HEK293 (cell line): ENCODE data around the gene SCYGR4.

Source experiments
- CTCF ChIA-PET: fragments of 350-600 bp; formaldehyde crosslinking; extraction: SDS; loops from one replicate; lab custom pipeline; 2021; ENCODE audit warnings: antibody characterized with exemption; lab: Yijun Ruan, JAX
- POLR2A ChIA-PET: fragments of 300-600 bp; formaldehyde crosslinking; extraction: SDS; loops from one replicate; lab custom pipeline; 2020; ENCODE audit warnings: antibody characterized with exemption, inconsistent platforms; lab: Yijun Ruan, JAX
- H3K27ac ChIP-seq: fragments of 200-500 bp; sonication (Bioruptor generic); 2 replicates; pipeline ENCODE4 v1.5.1; 2014; ENCODE audit warnings: low read depth, low read length, control low read depth, inconsistent platforms; ENCODE audit errors: extremely low read depth
- H3K36me3 ChIP-seq, 2 experiments: fragments of 200-500 bp in 1 of 2; sonication (Bioruptor generic) in 1 of 2; 1 replicate in 1 of 2; 2 replicates in 1 of 2; pipeline ENCODE4 v1.5.1; 2014 to 2017; ENCODE audit warnings: inconsistent platforms in 2 of 2, low read length in 2 of 2; ENCODE audit not compliant: control insufficient read depth in 2 of 2, insufficient read depth in 1 of 2
- H3K4me1 ChIP-seq: fragments of 200-500 bp; sonication (Bioruptor generic); 2 replicates; pipeline ENCODE4 v1.5.1; 2014; ENCODE audit warnings: mild to moderate bottlenecking, low read length, inconsistent platforms; ENCODE audit not compliant: control insufficient read depth, insufficient read depth
- H3K4me3 ChIP-seq: 2 replicates; pipeline ENCODE4 v1.5.1; 2011; ENCODE audit warnings: low read depth, mild to moderate bottlenecking, control low read depth, low read length, moderate library complexity
- H3K9me3 ChIP-seq: fragments of 200-500 bp; sonication (Bioruptor generic); 2 replicates; pipeline ENCODE4 v1.5.1; 2014; ENCODE audit warnings: low read depth, low read length, inconsistent platforms; ENCODE audit not compliant: control insufficient read depth, insufficient read depth
- GLI4 ChIP-seq: fragments of 450-650 bp; formaldehyde crosslinking; IDR thresholded peaks from 2 replicates; pipeline ENCODE4 v1.5.1; 2016; ENCODE audit warnings: missing biosample characterization, missing genetic modification characterization
- SP2 ChIP-seq: fragments of 450-650 bp; formaldehyde crosslinking; IDR thresholded peaks from 2 replicates; pipeline ENCODE4 v1.5.1; 2016; ENCODE audit warnings: missing biosample characterization, missing genetic modification characterization
- ZBTB11 ChIP-seq: fragments of 450-650 bp; formaldehyde crosslinking; conservative IDR thresholded peaks from 2 replicates; pipeline ENCODE4 v1.5.1; 2016; ENCODE audit warnings: low read depth, missing biosample characterization, missing genetic modification characterization
- ZNF121 ChIP-seq: fragments of 450-650 bp; formaldehyde crosslinking; IDR thresholded peaks from 2 replicates; pipeline ENCODE4 v1.5.1; 2016; ENCODE audit warnings: missing biosample characterization, missing genetic modification characterization
- ZNF169 ChIP-seq: fragments of 450-650 bp; formaldehyde crosslinking; IDR thresholded peaks from 2 replicates; pipeline ENCODE4 v1.5.1; 2016; ENCODE audit warnings: missing biosample characterization, missing genetic modification characterization
- ZNF280D ChIP-seq: fragments of 450-650 bp; formaldehyde crosslinking; IDR thresholded peaks from 2 replicates; pipeline ENCODE4 v1.5.1; 2016; ENCODE audit warnings: missing biosample characterization, missing genetic modification characterization
- ZNF449 ChIP-seq: fragments of 450-650 bp; formaldehyde crosslinking; IDR thresholded peaks from 2 replicates; pipeline ENCODE4 v1.5.1; 2017; ENCODE audit warnings: missing biosample characterization, mild to moderate bottlenecking, missing genetic modification characterization, moderate library complexity
- ZNF530 ChIP-seq: fragments of 450-650 bp; formaldehyde crosslinking; IDR thresholded peaks from 2 replicates; pipeline ENCODE4 v1.5.1; 2016; ENCODE audit warnings: low read depth, missing biosample characterization, missing genetic modification characterization
- ZNF548 ChIP-seq: fragments of 450-650 bp; formaldehyde crosslinking; IDR thresholded peaks from 2 replicates; pipeline ENCODE4 v1.5.1; 2016; ENCODE audit warnings: missing biosample characterization, missing genetic modification characterization
- ZNF654 ChIP-seq: fragments of 450-650 bp; formaldehyde crosslinking; IDR thresholded peaks from 2 replicates; pipeline ENCODE4 v1.5.1; 2016; ENCODE audit warnings: low read depth, missing biosample characterization, missing genetic modification characterization
- ZNF776 ChIP-seq: fragments of 450-650 bp; formaldehyde crosslinking; IDR thresholded peaks from 2 replicates; pipeline ENCODE4 v1.5.0; 2017; ENCODE audit warnings: missing biosample characterization, missing genetic modification characterization, borderline replicate concordance
- ZXDB ChIP-seq: fragments of 450-650 bp; formaldehyde crosslinking; IDR thresholded peaks from 2 replicates; pipeline ENCODE4 v1.5.1; 2016; ENCODE audit warnings: missing biosample characterization, missing genetic modification characterization

SCYGR4 gene

GRCh38 chr2:227617316-227618230 lies at the start of gene SCYGR4:
Gene SCYGR4 (plus strand): TSS chr2:227617498. CDS start chr2:227617498, 0 bp downstream.
- ChIA-PET CTCF (no interaction called here), POLR2A (no interaction called here)
- H3K9me3 ChIP-seq: no peaks in the 10 kb centered on the region
- no peak within 1 kb of the TSS for H3K4me3 ChIP-seq
- 0 out of 2 replicates have a peak, but pooled peaks cover 3% of the 10 kb centered on the region for H3K4me1 ChIP-seq
- no peak for TF ChIP-seq ZNF530 (tag by site-specific recombination)
- no peak for TF ChIP-seq SP2
- H3K36me3 ChIP-seq: no peaks in the 10 kb centered on the region
- no peak within 1 kb of the TSS for H3K27ac ChIP-seq

GRCh38 chr2:227568852-227569169 lies 48.5 kb upstream of the SCYGR4 start:
- Histone ChIP-seq H3K27ac (no peak overlapping the region), H3K9me3 (no peaks in the 10 kb centered on the region), H3K4me3 (no peak overlapping the region), H3K36me3 (peaks cover 0 to 3% of the 10 kb centered on the region in 2 experiments; a peak in 2 of 3 replicates), H3K4me1 (no peaks in the 10 kb centered on the region)
- TF ChIP-seq GLI4 (tag by site-specific recombination) (no peak), ZNF169 (no peak), ZNF654 (tag by site-specific recombination) (no peak), ZBTB11 (tag by site-specific recombination) (no peak), ZXDB (tag by site-specific recombination) (no peak), ZNF548 (no peak), ZNF776 (no peak), ZNF121 (tag by site-specific recombination) (no peak)
- CTCF ChIA-PET: no interaction called here
- POLR2A ChIA-PET: no interaction called here

- H3K36me3 ChIP-seq: no peaks in the 10 kb centered on the region
- no peak overlapping the region for H3K27ac ChIP-seq
- no peak for TF ChIP-seq ZNF449 (tag by site-specific recombination)
- no peaks in the 10 kb centered on the region for H3K9me3 ChIP-seq
- H3K4me1 ChIP-seq: no peaks in the 10 kb centered on the region
- CTCF ChIA-PET: no interaction called here
- no peak overlapping the region for H3K4me3 ChIP-seq
- POLR2A ChIA-PET: no interaction called here
Observed at GRCh38 chr2:227570615-227571014, 46.7 kb upstream of the SCYGR4 start.

GRCh38 chr2:227576110-227576509 lies 41.2 kb upstream of the SCYGR4 start:
- Histone ChIP-seq H3K9me3 (no peaks in the 10 kb centered on the region), H3K27ac (no peak overlapping the region)
- no peak for TF ChIP-seq ZNF280D
- TF ChIP-seq, all 188 proteins: peak for 0
- Histone ChIP-seq H3K4me1 (no peaks in the 10 kb centered on the region; the same call in 1 of the 2 replicates), H3K36me3 (no peaks in the 10 kb centered on the region), H3K4me3 (no peak overlapping the region)
- ChIA-PET POLR2A (no interaction called here), CTCF (interaction anchor here (0.6 kb wide), 1 partner anchor 169 kb away, joined by 3 read pairs; no protein-coding TSS in a partner anchor)
